IPS-20b (cell line): ENCODE data around the gene CHD6.

ENCODE experiments used
- H3K27ac ChIP-seq: one replicate; pipeline ENCODE4 v1.5.1; 2013; ENCODE audit warnings: low read length
- H3K27me3 ChIP-seq: 2 replicates; pipeline ENCODE4 v1.6.1; 2013; ENCODE audit warnings: mild to moderate bottlenecking, low read length, inconsistent platforms; ENCODE audit not compliant: insufficient read depth
- H3K36me3 ChIP-seq: 2 replicates; pipeline ENCODE4 v1.6.1; 2013; ENCODE audit warnings: low read depth, mild to moderate bottlenecking, inconsistent platforms, low read length, moderate library complexity; ENCODE audit not compliant: insufficient read depth
- H3K4me1 ChIP-seq: 2 replicates; pipeline ENCODE4 v1.6.1; 2013; ENCODE audit warnings: mild to moderate bottlenecking, control low read depth, inconsistent platforms, low read length, moderate library complexity; ENCODE audit not compliant: insufficient read depth
- H3K4me3 ChIP-seq: 2 replicates; pipeline ENCODE4 v1.5.1; 2013; ENCODE audit warnings: mild to moderate bottlenecking, low read length, inconsistent platforms
- H3K9ac ChIP-seq: 2 replicates; pipeline ENCODE4 v1.6.1; 2013; ENCODE audit warnings: low read depth, mild to moderate bottlenecking, inconsistent platforms, low read length, moderate library complexity
- H3K9me3 ChIP-seq: 2 replicates; pipeline ENCODE4 v1.6.1; 2013; ENCODE audit warnings: mild to moderate bottlenecking, low read depth, low read length, inconsistent platforms; ENCODE audit not compliant: insufficient read depth

CHD6 gene

DNA sequence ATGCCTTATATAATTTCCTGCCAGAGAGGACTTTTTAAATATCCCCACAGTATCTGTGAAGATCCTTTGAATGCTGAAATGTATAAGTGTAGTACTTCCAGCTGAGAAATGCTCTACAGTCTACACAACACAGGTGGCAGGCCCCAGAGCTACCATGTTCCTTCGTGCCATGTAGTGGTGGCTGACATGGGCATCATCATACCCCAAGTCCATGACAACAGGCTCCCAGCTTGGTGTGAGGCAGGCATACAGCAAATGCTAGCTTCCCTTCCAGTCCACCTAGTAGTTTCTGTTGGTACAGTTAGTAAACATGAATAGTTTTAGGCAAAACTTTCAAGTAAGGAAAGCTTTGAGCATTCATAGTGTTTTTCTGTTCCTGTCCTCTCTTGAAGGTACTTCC is 190.3 kb downstream of the CHD6 start:
- Histone ChIP-seq H3K9ac (no peak overlapping the region), H3K27ac (no peak overlapping the region), H3K9me3 (no peaks in the 10 kb centered on the region), H3K36me3 (peaks cover 86% of the 10 kb centered on the region), H3K4me3 (no peak overlapping the region), H3K4me1 (no peaks in the 10 kb centered on the region), H3K27me3 (no peaks in the 10 kb centered on the region)

DNA sequence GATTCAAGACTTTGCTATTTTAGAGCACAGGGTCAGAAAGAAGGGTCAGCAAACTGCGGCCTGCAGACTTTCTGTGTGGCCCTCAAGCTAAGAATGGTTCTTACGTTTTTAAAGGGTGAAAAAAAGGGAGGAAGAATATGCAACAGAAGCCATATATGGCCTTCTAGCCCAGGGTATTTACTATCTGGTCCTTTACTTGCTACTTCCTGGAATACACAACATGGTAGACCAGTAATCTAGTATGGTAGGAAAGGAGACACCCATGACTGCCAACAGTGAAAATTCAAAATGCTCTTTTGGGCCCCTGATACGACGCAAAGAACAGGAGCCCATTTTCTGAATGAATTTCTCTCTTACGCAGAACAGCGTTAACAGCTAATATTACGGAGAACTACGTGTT is 191.2 kb downstream of the CHD6 start:
- H3K9me3 ChIP-seq, result no peaks in the 10 kb centered on the region
- H3K4me1 ChIP-seq, result no peaks in the 10 kb centered on the region
- H3K9ac ChIP-seq, result no peak overlapping the region
- no peak overlapping the region for H3K27ac ChIP-seq
- no peaks in the 10 kb centered on the region for H3K27me3 ChIP-seq
- H3K4me3 ChIP-seq, result no peak overlapping the region
- H3K36me3 ChIP-seq, result peaks cover 87% of the 10 kb centered on the region

DNA sequence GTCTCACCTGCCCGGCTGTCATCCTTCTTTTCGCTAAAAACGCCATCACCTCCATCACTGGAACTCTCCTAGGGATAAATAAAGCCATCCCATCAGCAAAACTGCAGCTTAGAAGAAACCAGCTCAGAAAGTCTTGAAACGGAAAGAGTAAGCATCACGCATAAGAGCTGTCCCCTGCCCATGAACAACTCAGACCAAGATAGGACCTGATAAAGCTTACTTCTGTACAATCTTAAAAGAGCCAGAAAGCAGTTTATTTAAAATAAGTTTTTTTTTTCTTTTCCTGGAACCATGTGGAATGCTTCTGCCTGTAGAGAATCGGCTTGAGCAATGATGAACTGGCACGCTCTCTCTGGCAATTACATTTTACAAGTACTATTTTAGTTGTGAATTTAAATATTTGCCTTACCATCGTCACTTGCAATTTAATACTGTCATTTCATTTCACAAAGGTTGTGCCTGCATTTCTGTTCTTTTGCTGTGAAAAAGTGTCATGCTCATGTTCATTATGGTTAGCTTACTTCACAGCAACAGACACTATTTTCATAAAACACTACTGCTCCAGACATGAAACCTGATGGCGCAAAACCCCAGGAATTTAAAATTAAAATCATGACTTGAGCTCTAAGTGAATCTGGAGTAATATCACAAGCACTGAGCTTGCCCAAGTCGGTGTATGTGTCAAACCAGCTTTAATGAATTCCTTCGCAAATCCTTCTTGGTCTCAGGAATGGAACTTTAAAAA is 191.9 kb downstream of the CHD6 start:
- Histone ChIP-seq H3K27ac (no peak overlapping the region), H3K4me1 (no peaks in the 10 kb centered on the region), H3K36me3 (peaks cover 92% of the 10 kb centered on the region), H3K9ac (no peak overlapping the region), H3K27me3 (no peaks in the 10 kb centered on the region), H3K9me3 (no peaks in the 10 kb centered on the region), H3K4me3 (no peak overlapping the region)

DNA sequence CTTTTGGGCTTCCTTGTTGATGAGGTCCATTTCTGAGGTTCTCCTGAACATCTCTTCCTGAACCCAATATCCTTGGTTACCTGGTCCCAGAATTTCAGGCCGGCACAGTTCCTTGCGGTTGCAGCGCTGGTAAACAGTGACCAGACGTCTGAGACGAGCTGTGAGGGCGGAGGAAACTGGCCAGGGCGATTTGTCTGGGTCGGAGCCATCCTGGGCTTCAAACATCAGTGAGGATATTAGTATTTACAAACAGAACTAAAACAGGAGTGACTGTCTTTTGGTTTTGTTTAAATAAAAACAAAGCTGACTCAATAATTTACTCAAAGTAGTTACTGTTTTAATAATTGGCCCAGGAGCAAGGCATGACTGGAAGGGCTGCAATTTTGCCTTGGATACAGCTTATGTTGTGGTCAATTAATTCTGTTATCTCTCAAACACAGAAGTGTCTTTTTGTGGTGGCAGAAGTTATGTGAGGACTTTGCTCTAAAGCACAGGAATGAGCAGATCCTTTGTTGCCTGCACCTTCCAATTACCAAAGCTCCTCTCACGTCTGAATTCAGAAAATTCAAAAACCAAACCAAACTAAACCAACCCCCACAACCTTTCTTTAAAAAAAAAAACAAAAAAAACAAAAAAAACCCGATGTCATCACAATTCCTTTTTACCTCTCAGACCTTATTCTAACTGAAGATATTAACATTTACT is 192.8 kb downstream of the CHD6 start:
- no peak overlapping the region for H3K4me3 ChIP-seq
- peaks cover 94% of the 10 kb centered on the region for H3K36me3 ChIP-seq
- H3K27me3 ChIP-seq, result no peaks in the 10 kb centered on the region
- no peak overlapping the region for H3K27ac ChIP-seq
- H3K9me3 ChIP-seq, result no peaks in the 10 kb centered on the region
- H3K4me1 ChIP-seq, result no peaks in the 10 kb centered on the region
- no peak overlapping the region for H3K9ac ChIP-seq

DNA sequence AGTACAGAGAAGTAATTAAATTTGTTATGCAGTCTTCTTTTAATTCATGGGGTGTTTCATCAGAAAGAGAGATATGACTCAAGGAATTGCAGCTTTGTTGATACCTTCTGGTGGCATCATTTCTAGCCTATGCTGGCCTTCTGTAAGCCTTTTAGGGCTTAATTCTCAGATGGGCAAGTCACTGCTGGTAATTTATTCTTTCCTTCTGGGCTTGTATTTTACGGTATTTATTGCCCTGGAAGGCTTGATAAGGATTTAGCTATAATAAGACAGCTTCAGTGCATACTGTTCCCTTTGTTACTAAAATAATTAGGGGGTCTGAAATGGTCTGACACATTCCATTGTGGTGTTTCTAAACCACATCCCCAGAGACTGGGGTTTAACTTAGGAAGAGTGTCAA is 193.6 kb downstream of the CHD6 start:
- Histone ChIP-seq H3K9ac (no peak overlapping the region), H3K9me3 (no peaks in the 10 kb centered on the region), H3K27ac (no peak overlapping the region), H3K4me1 (no peaks in the 10 kb centered on the region), H3K27me3 (no peaks in the 10 kb centered on the region), H3K4me3 (no peak overlapping the region), H3K36me3 (peaks cover 94% of the 10 kb centered on the region)

DNA sequence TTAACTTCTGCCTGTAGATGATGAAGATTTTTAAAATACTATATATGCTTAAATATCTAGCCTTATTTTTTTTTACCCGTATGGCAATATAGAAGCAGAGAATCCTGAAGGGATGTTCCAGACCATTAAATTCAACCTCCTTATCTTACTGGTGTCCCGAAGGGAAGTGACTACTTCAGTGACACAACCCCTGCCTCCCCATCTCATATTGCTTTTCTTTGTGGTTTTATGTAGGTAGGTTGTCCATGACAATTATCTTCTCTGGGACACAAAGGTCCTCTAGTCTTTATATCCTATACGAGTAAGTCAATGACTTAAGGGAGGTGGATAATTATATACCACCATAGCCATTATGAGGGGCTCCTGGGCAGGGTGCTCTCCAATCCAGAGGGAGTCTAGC is 194.2 kb downstream of the CHD6 start:
- H3K4me1 ChIP-seq, result no peaks in the 10 kb centered on the region
- H3K27ac ChIP-seq, result no peak overlapping the region
- H3K27me3 ChIP-seq, result no peaks in the 10 kb centered on the region
- H3K9me3 ChIP-seq, result no peaks in the 10 kb centered on the region
- H3K36me3 ChIP-seq, result peaks cover 95% of the 10 kb centered on the region
- H3K4me3 ChIP-seq, result no peak overlapping the region
- H3K9ac ChIP-seq, result no peak overlapping the region

DNA sequence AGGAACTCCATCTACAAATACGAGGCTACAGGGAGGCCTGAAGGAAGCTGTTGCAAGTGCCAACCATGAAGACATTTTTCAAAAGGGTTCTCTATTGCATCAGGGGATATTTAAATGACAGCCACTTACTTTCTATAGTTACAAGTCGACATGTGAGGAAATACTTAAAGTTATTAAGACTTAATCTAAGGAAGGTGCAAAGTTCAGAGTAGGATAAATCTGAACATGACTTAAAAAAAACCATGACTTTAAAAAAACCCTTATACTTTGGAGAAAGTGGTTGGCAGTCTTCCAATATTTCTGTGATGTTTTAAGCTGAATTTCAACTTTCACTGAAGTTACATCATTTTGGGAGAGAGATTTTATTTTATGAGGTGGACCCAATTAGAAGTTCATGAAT is 195.2 kb downstream of the CHD6 start:
- H3K36me3 ChIP-seq, result peaks cover 94% of the 10 kb centered on the region
- H3K9ac ChIP-seq, result no peak overlapping the region
- H3K4me3 ChIP-seq, result no peak overlapping the region
- H3K27ac ChIP-seq, result no peak overlapping the region
- H3K4me1 ChIP-seq, result no peaks in the 10 kb centered on the region
- no peaks in the 10 kb centered on the region for H3K9me3 ChIP-seq
- no peaks in the 10 kb centered on the region for H3K27me3 ChIP-seq

DNA sequence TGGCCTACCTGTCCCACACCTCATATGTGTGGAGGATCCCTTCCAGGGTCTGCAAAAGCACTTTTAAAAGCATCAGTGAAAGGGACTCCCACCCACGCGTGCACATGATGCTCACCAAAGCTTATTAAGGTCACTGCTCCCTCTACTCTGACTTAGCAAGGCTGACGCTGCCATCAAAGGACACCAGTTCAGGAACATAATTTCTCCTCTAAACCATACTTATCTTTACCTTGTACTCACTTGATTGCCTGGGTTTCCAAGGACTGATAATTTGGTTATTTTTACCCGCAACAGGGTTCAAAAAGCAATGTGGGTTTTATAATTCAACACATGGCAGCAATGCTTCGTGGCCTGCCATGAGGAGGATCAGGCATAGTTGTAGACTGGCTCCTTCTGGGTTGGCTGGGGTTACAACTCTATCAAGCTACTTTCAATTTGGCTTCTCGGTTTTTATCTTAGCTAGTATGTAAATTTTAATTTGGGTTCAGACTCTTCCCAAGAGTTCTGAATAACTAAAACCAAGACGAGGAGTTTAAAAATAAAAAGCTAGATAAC is 199.4 kb downstream of the CHD6 start:
- Histone ChIP-seq H3K27me3 (no peaks in the 10 kb centered on the region), H3K9ac (no peak overlapping the region), H3K4me1 (no peaks in the 10 kb centered on the region), H3K4me3 (no peak overlapping the region), H3K27ac (no peak overlapping the region), H3K36me3 (peaks cover 97% of the 10 kb centered on the region), H3K9me3 (no peaks in the 10 kb centered on the region)

DNA sequence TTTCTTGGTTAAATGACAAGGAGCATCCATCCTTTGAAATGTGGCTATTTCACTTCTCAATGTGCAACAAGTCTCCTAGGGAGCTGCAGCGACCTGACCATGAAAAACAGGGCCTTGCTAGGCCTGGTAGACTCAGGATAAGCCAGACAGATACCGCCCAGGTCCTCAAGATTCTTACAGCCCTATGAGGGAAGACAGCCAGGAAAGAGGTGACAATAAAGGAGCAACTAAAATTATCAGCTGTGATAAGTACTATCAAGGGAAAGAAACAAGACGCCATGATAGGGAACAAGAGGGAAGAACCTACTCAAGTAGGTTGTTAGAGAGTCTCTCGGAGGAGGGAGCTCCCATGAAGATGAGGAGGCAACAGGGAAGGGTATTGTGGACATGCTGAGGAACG is 200.1 kb downstream of the CHD6 start:
- Histone ChIP-seq H3K27me3 (no peaks in the 10 kb centered on the region), H3K4me1 (no peaks in the 10 kb centered on the region), H3K27ac (no peak overlapping the region), H3K4me3 (no peak overlapping the region), H3K9ac (no peak overlapping the region), H3K36me3 (peaks cover 97% of the 10 kb centered on the region), H3K9me3 (no peaks in the 10 kb centered on the region)

DNA sequence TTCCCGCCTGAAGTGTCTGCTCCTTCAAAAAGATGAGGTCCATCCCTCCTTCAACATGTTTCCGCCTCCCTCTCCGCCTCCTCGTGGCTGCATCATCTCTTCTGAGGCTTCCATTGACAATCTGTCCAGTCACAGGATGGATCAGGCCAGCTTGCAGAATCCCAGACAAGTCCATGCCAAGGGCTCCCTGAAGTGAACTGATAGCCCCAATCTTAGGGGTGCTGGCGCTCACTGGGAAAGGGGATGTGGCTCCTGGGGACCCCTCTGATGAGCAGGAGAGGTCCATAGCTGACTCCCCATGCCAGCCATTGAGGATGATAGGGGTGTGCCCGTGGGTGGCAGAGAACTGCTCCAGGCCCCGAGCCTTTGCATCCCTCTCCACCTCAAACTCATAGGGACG is 203.0 kb downstream of the CHD6 start:
- Histone ChIP-seq H3K27ac (no peak overlapping the region), H3K27me3 (no peaks in the 10 kb centered on the region), H3K9me3 (no peaks in the 10 kb centered on the region), H3K9ac (no peak overlapping the region), H3K36me3 (peaks cover 97% of the 10 kb centered on the region), H3K4me1 (no peaks in the 10 kb centered on the region), H3K4me3 (no peak overlapping the region)

DNA sequence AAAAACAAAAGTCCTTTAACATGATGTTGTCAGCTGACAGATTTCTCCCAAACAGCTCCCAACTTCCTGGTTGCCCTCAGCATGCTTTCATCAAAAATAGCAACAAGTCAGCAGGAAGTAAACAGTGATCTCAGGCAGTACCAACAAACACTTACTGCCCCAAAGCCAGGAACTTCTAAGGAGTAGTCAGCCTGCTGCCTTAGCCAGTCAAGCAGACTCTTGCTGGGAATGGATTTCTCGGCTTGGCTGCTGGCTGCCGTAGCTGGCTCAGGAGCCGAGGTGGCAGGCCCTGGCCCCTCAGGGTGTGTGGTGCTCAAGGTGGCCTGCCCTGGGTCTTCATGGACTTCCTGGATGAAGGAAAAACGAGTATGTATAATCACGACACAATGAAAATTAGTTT is 205.0 kb downstream of the CHD6 start:
- Histone ChIP-seq H3K27me3 (no peaks in the 10 kb centered on the region), H3K9ac (no peak overlapping the region), H3K9me3 (no peaks in the 10 kb centered on the region), H3K27ac (no peak overlapping the region), H3K4me1 (no peaks in the 10 kb centered on the region), H3K36me3 (peaks cover 100% of the 10 kb centered on the region), H3K4me3 (no peak overlapping the region)
